BJ (cell line): ENCODE data around the gene FBXW7. TPM values are rescaled to one million over a fixed set of nuclear protein-coding genes. Genes with fewer than 3 reads are reported as not detected.

ENCODE experiments used
- CTCF ChIA-PET: fragments of 350-600 bp; formaldehyde crosslinking; extraction: SDS; loops from one replicate; lab custom pipeline; 2021; ENCODE audit warnings: antibody characterized with exemption, inconsistent platforms; lab: Yijun Ruan, JAX
- POLR2A ChIA-PET: fragments of 300-600 bp; sonication (Branson Sonifier 250); formaldehyde crosslinking; extraction: SDS; loops from one replicate; lab custom pipeline; 2021; ENCODE audit warnings: antibody characterized with exemption; lab: Charles Lee
- DNase-seq: peaks from one replicate; pipeline ENCODE4 v3.0.0-alpha.2; 2011; ENCODE audit warnings: low read depth
- H3K27me3 ChIP-seq: 2 replicates; pipeline ENCODE4 v1.6.0; 2011; ENCODE audit warnings: low read length; ENCODE audit not compliant: control insufficient read depth, insufficient read depth
- H3K36me3 ChIP-seq: 2 replicates; pipeline ENCODE4 v1.5.1; 2011; ENCODE audit warnings: low read length; ENCODE audit not compliant: control insufficient read depth, insufficient read depth
- H3K4me3 ChIP-seq: 2 replicates; pipeline ENCODE4 v1.5.1; 2011; ENCODE audit warnings: low read depth, mild to moderate bottlenecking, control low read depth, low read length
- CTCF ChIP-seq: IDR thresholded peaks from 2 replicates; pipeline ENCODE4 v1.5.1; 2011; ENCODE audit warnings: low read depth, mild to moderate bottlenecking, control low read depth, inconsistent platforms, low read length, moderate library complexity; ENCODE audit not compliant: insufficient read depth
- polyA plus RNA-seq: library from polyadenylated mRNA; depleted of rRNA; stranded (reverse); fragments of >200 nt; gene quantifications from 2 replicates; pipeline ENCODE4 v1.2.3, GENCODE V29; 2011

The FBXW7 gene
- polyA plus RNA-seq, 1 experiment: 4.1 TPM

- no peak for TF ChIP-seq CTCF
- no peak for DNase-seq
- ChIA-PET POLR2A (no interaction called here), CTCF (no interaction called here)
- no peaks in the 10 kb centered on the region for H3K36me3 ChIP-seq
- no peak overlapping the region for H3K4me3 ChIP-seq
- no peaks in the 10 kb centered on the region for H3K27me3 ChIP-seq
Observed at GRCh38 chr4:152480901-152481300, 55.0 kb downstream of the FBXW7 start.

GRCh38 chr4:152480326-152480725, 55.6 kb downstream of the FBXW7 start:
- no peak overlapping the region for H3K4me3 ChIP-seq
- H3K27me3 ChIP-seq: no peaks in the 10 kb centered on the region
- H3K36me3 ChIP-seq: no peaks in the 10 kb centered on the region
- TF ChIP-seq CTCF: no peak
- CTCF ChIA-PET: no interaction called here
- DNase-seq: no peak
- POLR2A ChIA-PET: no interaction called here

DNA sequence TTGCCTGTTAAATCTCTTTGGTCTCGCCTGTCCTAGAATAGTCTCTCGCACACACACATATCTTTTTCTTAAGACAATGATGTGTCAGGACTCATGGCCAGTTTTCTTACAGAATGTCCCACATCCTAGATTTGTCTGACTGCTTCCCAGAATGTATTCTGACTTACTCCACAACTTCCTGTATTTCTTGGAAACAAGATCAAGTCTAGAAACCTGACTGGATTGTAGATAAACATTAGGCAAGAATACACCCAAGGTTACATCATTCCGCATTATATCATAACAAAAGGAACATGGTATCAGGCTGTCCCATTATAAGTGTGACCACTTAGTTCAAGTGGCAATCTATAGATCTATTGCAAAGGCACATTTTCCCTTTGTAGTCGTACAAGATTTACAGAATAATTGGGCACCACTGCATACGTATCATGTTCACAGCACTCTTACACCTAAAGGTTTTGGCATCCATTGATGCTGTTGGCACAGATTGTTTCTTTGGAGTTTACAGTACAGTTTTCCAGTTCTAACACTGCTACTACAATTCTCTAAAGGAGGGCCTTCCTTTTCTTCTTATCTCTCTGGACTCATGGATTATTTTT, 56.4 kb downstream of the FBXW7 start:
- Histone ChIP-seq H3K27me3 (no peaks in the 10 kb centered on the region), H3K36me3 (no peaks in the 10 kb centered on the region), H3K4me3 (no peak overlapping the region)
- no peak for DNase-seq
- no peak for TF ChIP-seq CTCF
- ChIA-PET CTCF (interaction anchor here (1.2 kb wide), 1 partner anchor 12 kb away, joined by 4 read pairs; no protein-coding TSS in a partner anchor), POLR2A (no interaction called here)

GRCh38 chr4:152478461-152479237, 57.2 kb downstream of the FBXW7 start:
- no peak for TF ChIP-seq CTCF
- ChIA-PET CTCF (interaction anchor here (1.2 kb wide), 1 partner anchor 13 kb away, joined by 4 read pairs; no protein-coding TSS in a partner anchor), POLR2A (no interaction called here)
- no peak overlapping the region for H3K4me3 ChIP-seq
- H3K36me3 ChIP-seq: no peaks in the 10 kb centered on the region
- DNase-seq: no peak
- no peaks in the 10 kb centered on the region for H3K27me3 ChIP-seq

GRCh38 chr4:152476796-152477195, 59.1 kb downstream of the FBXW7 start:
- ChIA-PET CTCF (interaction anchor here (0.9 kb wide), 1 partner anchor 17 kb away, joined by 3 read pairs; no protein-coding TSS in a partner anchor), POLR2A (no interaction called here)
- Histone ChIP-seq H3K36me3 (no peaks in the 10 kb centered on the region), H3K27me3 (no peaks in the 10 kb centered on the region), H3K4me3 (no peak overlapping the region)
- TF ChIP-seq CTCF: no peak
- DNase-seq: no peak
